Right lobe of liver (tissue), 6 donors: Measurements from ENCODE around the gene TBCK. TPM values are rescaled to one million over a fixed set of nuclear protein-coding genes. Genes with fewer than 3 reads are reported as not detected.

Experiments
- ATAC-seq, 4 donors: fragments of 200-7000 bp; cut with Tn5 transposase; one replicate each; pipeline ENCODE4 v1.9.1; 2020; ENCODE audit warnings: mild to moderate bottlenecking in 4 of 4, moderate library complexity in 4 of 4
- DNase-seq, 3 donors: peaks; one replicate each; pipeline ENCODE4 v3.0.0-alpha.2; 2020
- H3K27ac ChIP-seq, 3 donors: fragments of 200-600 bp; one replicate each; pipeline ENCODE4 v1.8.0; 2022
- H3K27me3 ChIP-seq, 2 donors: fragments of 200-600 bp; one replicate each; pipeline ENCODE4 v1.8.0; 2022
- H3K36me3 ChIP-seq, 4 donors: fragments of 200-600 bp; sonication (generic) in 1 of 4; one replicate each; pipeline versions ENCODE4 v1.5.1 to v1.8.0; 2017 to 2022; ENCODE audit warnings: control low read depth in 1 of 4
- H3K4me1 ChIP-seq, 4 donors: fragments of 200-600 bp; sonication (generic) in 1 of 4; one replicate each; pipeline versions ENCODE4 v1.5.1 to v1.8.0; 2017 to 2022; ENCODE audit warnings: control low read depth in 1 of 4
- H3K4me3 ChIP-seq, 3 donors: fragments of 200-600 bp; one replicate each; pipeline ENCODE4 v1.8.0; 2022
- H3K9me3 ChIP-seq, 4 donors: fragments of 200-600 bp; sonication (generic) in 1 of 4; one replicate each; pipeline versions ENCODE4 v1.5.1 to v1.8.0; 2017 to 2022; ENCODE audit warnings: control low read depth in 1 of 4
- CTCF ChIP-seq, 4 donors: fragments of 200-600 bp in 3 of 4; fragments of 450-650 bp in 1 of 4; IDR thresholded peaks; one replicate each; pipeline versions ENCODE4 v1.5.1 to v1.8.0; 2016 to 2022; ENCODE audit warnings: antibody characterized with exemption in 4 of 4, mild to moderate bottlenecking in 2 of 4
- POLR2A ChIP-seq: fragments of 450-650 bp; IDR thresholded peaks from one replicate; pipeline ENCODE4 v1.6.1; 2017; ENCODE audit warnings: antibody characterized with exemption, mild to moderate bottlenecking
- WGBS: methylation state at CpG from one replicate; pipeline ENCODE4 v1.1.6; 2018; ENCODE audit warnings: low coverage, low lambda C conversion rate; ENCODE audit not compliant: insufficient coverage; ENCODE audit errors: missing lambda C conversion rate; 5-methylcytosine and 5-hydroxymethylcytosine counted together
- intact Hi-C, 2 donors: fragments of 100-400 bp; cut with DNase I; formaldehyde crosslinking; loops; one replicate each; pipeline versions ENCODE4 v1.11.2 to v1.14.1; 2022
- total RNA-seq, 6 experiments: library from RNA; depleted of rRNA in 2 of 6; stranded (reverse); fragments of >200 nt in 2 of 6; fragmentation: NEBNext Ultra II Directional in 3 of 6; extraction: Animal tissue kit (Norgen Biotek cat#: 25700) in 3 of 6; gene quantifications; one replicate each; pipeline versions ENCODE4 v1.1.0 to v1.2.4, GENCODE V29; 2016 to 2023
- donor health status: DM: no; HTN: yes; CAD: no.
- donor health status: DM: no; HTN: no; CAD: no.
- donor health status: DM: no; HTN: no; CAD: no.
- donor health status: DM: no; HTN: yes; CAD: no.
- donor health status: DM: no; HTN: yes; CAD: no.

Gene TBCK
- total RNA-seq, 6 experiments from 2014 or later, result 15.1 to 20.1 (median 16.8) TPM

GRCh38 chr4:106284227-106284626 lies 31.8 kb downstream of the TBCK start:
- WGBS, result 80% methylated on average over 3 of the region's 3 CpGs
- Histone ChIP-seq H3K27ac (no peak overlapping the region), H3K9me3 (no peaks in the 10 kb centered on the region), H3K36me3 (no peaks in the 10 kb centered on the region), H3K4me1 (peaks cover 0 to 15% (median 7%) of the 10 kb centered on the region in 4 donors), H3K4me3 (no peak overlapping the region), H3K27me3 (no peaks in the 10 kb centered on the region)
- intact Hi-C loops, result no loop called here
- DNase-seq (no peak), ATAC-seq (no peak)
- TF ChIP-seq POLR2A (no peak), CTCF (IDR thresholded peaks at IDR 0.05) (no peak)

- Histone ChIP-seq H3K27me3 (no peaks in the 10 kb centered on the region), H3K36me3 (no peaks in the 10 kb centered on the region), H3K4me1 (no peaks in the 10 kb centered on the region), H3K9me3 (no peaks in the 10 kb centered on the region), H3K4me3 (no peak overlapping the region), H3K27ac (no peak overlapping the region)
- intact Hi-C loops, result no loop called here
- no peak for DNase-seq
- no peak for ATAC-seq
- no peak for TF ChIP-seq CTCF (IDR thresholded peaks at IDR 0.05)
- no peak for TF ChIP-seq POLR2A
- 78% methylated on average over 1 of the region's 1 CpG for WGBS
These were observed 38.8 kb downstream of the TBCK start for GRCh38 chr4:106277140-106277675.

- H3K9me3 ChIP-seq, result no peaks in the 10 kb centered on the region
- DNase-seq (no peak), ATAC-seq (no peak)
- no peak for TF ChIP-seq POLR2A
- no peak for TF ChIP-seq CTCF (IDR thresholded peaks at IDR 0.05)
- intact Hi-C loops, result no loop called here
- H3K36me3 ChIP-seq, result no peaks in the 10 kb centered on the region
- no peak overlapping the region for H3K4me3 ChIP-seq
- no peaks in the 10 kb centered on the region for H3K27me3 ChIP-seq
- H3K27ac ChIP-seq, result no peak overlapping the region
- no peaks in the 10 kb centered on the region for H3K4me1 ChIP-seq
- WGBS, result 75% methylated on average over 2 of the region's 2 CpGs
These were observed 42.2 kb downstream of the TBCK start for GRCh38 chr4:106273831-106274230.

- no peaks in the 10 kb centered on the region for H3K36me3 ChIP-seq
- H3K27me3 ChIP-seq, result no peaks in the 10 kb centered on the region
- 75% methylated on average over 1 of the region's 1 CpG for WGBS
- ATAC-seq (no peak), DNase-seq (no peak)
- H3K27ac ChIP-seq, result no peak overlapping the region
- TF ChIP-seq CTCF (IDR thresholded peaks at IDR 0.05) (no peak), POLR2A (no peak)
- intact Hi-C loops, result no loop called here
- H3K9me3 ChIP-seq, result no peaks in the 10 kb centered on the region
- no peaks in the 10 kb centered on the region for H3K4me1 ChIP-seq
- no peak overlapping the region for H3K4me3 ChIP-seq
These were observed 45.3 kb downstream of the TBCK start for GRCh38 chr4:106270736-106271135.

GRCh38 chr4:106269711-106270110 lies 46.3 kb downstream of the TBCK start:
- Histone ChIP-seq H3K27ac (no peak overlapping the region), H3K36me3 (no peaks in the 10 kb centered on the region), H3K9me3 (no peaks in the 10 kb centered on the region), H3K4me3 (no peak overlapping the region), H3K27me3 (no peaks in the 10 kb centered on the region), H3K4me1 (peaks cover 0 to 3% (median 0%) of the 10 kb centered on the region in 4 donors)
- ATAC-seq (no peak), DNase-seq (no peak)
- intact Hi-C loops, result no loop called here
- TF ChIP-seq CTCF (IDR thresholded peaks at IDR 0.05), result no peak
- TF ChIP-seq POLR2A, result no peak
- 91% methylated on average over 2 of the region's 2 CpGs for WGBS
